IMR-90 (cell line): Measurements from ENCODE around the gene BTN2A1.

Source experiments
- FOS ChIP-seq: fragments of 150-350 bp; IDR thresholded peaks from 2 replicates; pipeline ENCODE4 v1.6.1; 2016; ENCODE audit warnings: low read depth, low read length
- MAFK ChIP-seq: IDR thresholded peaks from 2 replicates; pipeline ENCODE4 v1.6.1; 2012; ENCODE audit warnings: low read depth, low read length, improper control_type of control experiment
- POLR2A ChIP-seq: IDR thresholded peaks from 2 replicates; pipeline ENCODE4 v1.6.1; 2012; ENCODE audit warnings: mild to moderate bottlenecking, low read depth, low read length
- RAD21 ChIP-seq: IDR thresholded peaks from 2 replicates; pipeline ENCODE4 v1.6.1; 2012; ENCODE audit warnings: low read length, improper control_type of control experiment
- RCOR1 ChIP-seq: IDR thresholded peaks from 2 replicates; pipeline ENCODE4 v1.6.1; 2012; ENCODE audit warnings: mild to moderate bottlenecking, low read length, improper control_type of control experiment; ENCODE audit not compliant: insufficient replicate concordance
- RFX5 ChIP-seq: IDR thresholded peaks from 2 replicates; pipeline ENCODE4 v1.8.0; 2012; ENCODE audit warnings: low read depth, mild to moderate bottlenecking, low read length, moderate library complexity
- SMC3 ChIP-seq: fragments of 150-350 bp; IDR thresholded peaks from 2 replicates; pipeline ENCODE4 v1.6.1; 2016; ENCODE audit warnings: low read depth, mild to moderate bottlenecking, antibody characterized with exemption, low read length, moderate library complexity
- TF ChIP-seq, protein P1 (sequence below): fragments of 150-350 bp; IDR thresholded peaks from 2 replicates; pipeline ENCODE4 v1.6.1; 2017; ENCODE audit warnings: mild to moderate bottlenecking, antibody characterized with exemption, low read length, low read depth
- TF ChIP-seq, protein P2 (sequence below): conservative IDR thresholded peaks from 2 replicates; pipeline ENCODE4 v1.5.1; 2012; ENCODE audit warnings: mild to moderate bottlenecking, low read depth, low read length, improper control_type of control experiment

GRCh38 chr6:26445934-26446667 lies 11.7 kb upstream of the BTN2A1 start:
- no peak for TF ChIP-seq POLR2A
- TF ChIP-seq, protein P1, sequence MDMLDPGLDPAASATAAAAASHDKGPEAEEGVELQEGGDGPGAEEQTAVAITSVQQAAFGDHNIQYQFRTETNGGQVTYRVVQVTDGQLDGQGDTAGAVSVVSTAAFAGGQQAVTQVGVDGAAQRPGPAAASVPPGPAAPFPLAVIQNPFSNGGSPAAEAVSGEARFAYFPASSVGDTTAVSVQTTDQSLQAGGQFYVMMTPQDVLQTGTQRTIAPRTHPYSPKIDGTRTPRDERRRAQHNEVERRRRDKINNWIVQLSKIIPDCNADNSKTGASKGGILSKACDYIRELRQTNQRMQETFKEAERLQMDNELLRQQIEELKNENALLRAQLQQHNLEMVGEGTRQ = no peak
- TF ChIP-seq, protein P2, sequence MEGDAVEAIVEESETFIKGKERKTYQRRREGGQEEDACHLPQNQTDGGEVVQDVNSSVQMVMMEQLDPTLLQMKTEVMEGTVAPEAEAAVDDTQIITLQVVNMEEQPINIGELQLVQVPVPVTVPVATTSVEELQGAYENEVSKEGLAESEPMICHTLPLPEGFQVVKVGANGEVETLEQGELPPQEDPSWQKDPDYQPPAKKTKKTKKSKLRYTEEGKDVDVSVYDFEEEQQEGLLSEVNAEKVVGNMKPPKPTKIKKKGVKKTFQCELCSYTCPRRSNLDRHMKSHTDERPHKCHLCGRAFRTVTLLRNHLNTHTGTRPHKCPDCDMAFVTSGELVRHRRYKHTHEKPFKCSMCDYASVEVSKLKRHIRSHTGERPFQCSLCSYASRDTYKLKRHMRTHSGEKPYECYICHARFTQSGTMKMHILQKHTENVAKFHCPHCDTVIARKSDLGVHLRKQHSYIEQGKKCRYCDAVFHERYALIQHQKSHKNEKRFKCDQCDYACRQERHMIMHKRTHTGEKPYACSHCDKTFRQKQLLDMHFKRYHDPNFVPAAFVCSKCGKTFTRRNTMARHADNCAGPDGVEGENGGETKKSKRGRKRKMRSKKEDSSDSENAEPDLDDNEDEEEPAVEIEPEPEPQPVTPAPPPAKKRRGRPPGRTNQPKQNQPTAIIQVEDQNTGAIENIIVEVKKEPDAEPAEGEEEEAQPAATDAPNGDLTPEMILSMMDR = no peak
- TF ChIP-seq RFX5 = no peak
- no peak for TF ChIP-seq MAFK
- no peak for TF ChIP-seq RAD21
- TF ChIP-seq SMC3 = no peak
- no peak for TF ChIP-seq FOS
- no peak for TF ChIP-seq RCOR1
